Stimulated activated CD4-positive, alpha-beta T cell treated with anti-CD3 and anti-CD28 coated beads, Interleukin-1b, Interleukin-23, amount 100 ng/mL, for 4 hours (primary cell): Measurements from ENCODE around the gene TBCD.

Experiments used
- DNase-seq, 2 donors: peaks; one replicate each; pipeline ENCODE4 v3.0.0-alpha.2; 2020; ENCODE audit warnings: low read depth in 2 of 2

TBCD gene

GRCh38 chr17:82923366-82924113 is 171.7 kb downstream of the TBCD start:
- DNase-seq: no peak

- DNase-seq: no peak
Observed at GRCh38 chr17:82924214-82924613, 172.3 kb downstream of the TBCD start.

GRCh38 chr17:82924812-82925211 is 172.9 kb downstream of the TBCD start:
- no peak for DNase-seq

DNA sequence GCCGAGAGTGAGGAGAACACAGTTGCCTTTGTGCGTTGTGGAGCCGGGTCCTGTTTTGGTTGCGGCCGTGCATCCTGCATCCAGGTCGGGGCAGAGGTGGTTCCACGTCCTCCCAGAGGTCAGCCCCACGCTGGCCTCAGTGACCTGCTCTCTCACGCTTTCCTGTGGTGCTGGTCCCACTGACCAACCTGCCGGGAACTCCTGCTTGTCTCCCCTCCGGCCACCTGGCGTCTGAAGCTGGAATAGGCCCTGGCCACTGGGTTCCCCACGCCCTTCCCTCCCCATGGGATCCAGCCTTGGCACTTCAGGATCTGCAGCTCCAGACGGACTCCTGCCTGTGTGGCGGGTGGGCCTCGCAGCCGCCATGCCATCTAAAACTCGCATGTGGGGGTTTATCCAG is 173.5 kb downstream of the TBCD start:
- no peak for DNase-seq

GRCh38 chr17:82926081-82926480 is 174.2 kb downstream of the TBCD start:
- no peak for DNase-seq

- DNase-seq: no peak
Observed at GRCh38 chr17:82926716-82927115, 174.9 kb downstream of the TBCD start.

DNA sequence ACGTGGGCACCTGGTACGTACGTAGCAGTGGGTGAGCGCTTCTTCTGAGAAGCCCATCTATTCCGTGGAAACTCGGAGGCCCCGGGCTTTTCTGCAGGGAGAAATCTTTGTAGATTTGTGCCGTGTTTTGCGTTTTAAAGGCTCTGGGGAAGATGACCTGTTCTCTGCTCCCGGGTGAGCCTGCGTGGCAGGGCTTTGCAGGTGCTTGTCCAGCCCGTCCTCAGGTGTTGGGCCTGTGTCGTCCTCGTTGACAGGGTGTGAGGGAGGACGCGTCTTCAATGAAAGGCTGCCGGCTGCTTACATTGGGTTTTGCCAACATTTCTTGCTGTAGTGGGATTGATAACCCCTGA is 175.4 kb downstream of the TBCD start:
- no peak for DNase-seq

- DNase-seq: no peak
Observed at GRCh38 chr17:82927661-82928601, 176.1 kb downstream of the TBCD start.

- DNase-seq: no peak
Observed at GRCh38 chr17:82929011-82929622, 177.3 kb downstream of the TBCD start.

- no peak for DNase-seq
Observed at GRCh38 chr17:82929676-82930042, 177.8 kb downstream of the TBCD start.

DNA sequence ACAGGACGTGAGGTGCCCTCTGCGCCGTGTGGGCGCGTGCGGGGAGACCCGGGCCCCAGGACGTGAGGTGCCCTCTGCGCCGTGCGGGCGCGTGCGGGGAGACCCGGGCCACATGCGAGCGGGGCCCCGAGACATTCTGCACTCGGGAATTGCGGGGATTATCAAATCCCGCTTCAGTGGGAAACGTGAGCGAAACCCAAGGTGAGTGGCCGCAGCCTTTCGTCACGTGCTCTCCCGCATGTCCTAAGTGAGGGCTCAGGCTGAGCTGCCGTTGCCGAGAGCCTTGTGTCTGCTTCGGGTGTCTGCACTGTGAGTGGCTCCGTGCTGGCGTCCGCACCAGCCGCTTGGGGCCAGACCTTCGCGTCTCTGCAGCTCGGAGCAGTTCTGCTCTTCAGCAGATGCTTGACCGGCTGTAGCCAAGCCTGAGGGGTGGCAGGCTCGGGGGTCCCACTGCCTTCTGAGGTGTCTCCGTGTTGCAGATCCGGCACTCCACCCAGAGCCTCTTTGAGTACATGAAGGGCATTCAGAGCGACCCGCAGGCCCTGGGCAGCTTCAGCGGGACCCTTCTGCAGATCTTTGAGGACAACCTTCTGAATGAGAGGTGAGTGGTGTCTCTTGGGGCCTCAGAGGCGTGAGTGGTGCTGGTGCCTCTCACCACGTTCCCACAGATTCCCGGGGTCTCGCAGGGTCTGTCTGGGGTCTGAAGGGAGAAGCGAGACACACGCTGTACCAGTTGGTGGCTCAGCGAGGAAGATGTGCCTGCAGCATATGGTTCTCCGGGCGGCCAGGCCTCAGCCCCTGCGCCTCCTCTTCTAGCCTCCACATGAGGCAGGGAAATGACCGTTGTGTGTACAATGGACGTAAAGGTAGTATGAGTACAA is 178.4 kb downstream of the TBCD start:
- no peak for DNase-seq

- DNase-seq: no peak
Observed at GRCh38 chr17:82930924-82931698, 179.2 kb downstream of the TBCD start.

DNA sequence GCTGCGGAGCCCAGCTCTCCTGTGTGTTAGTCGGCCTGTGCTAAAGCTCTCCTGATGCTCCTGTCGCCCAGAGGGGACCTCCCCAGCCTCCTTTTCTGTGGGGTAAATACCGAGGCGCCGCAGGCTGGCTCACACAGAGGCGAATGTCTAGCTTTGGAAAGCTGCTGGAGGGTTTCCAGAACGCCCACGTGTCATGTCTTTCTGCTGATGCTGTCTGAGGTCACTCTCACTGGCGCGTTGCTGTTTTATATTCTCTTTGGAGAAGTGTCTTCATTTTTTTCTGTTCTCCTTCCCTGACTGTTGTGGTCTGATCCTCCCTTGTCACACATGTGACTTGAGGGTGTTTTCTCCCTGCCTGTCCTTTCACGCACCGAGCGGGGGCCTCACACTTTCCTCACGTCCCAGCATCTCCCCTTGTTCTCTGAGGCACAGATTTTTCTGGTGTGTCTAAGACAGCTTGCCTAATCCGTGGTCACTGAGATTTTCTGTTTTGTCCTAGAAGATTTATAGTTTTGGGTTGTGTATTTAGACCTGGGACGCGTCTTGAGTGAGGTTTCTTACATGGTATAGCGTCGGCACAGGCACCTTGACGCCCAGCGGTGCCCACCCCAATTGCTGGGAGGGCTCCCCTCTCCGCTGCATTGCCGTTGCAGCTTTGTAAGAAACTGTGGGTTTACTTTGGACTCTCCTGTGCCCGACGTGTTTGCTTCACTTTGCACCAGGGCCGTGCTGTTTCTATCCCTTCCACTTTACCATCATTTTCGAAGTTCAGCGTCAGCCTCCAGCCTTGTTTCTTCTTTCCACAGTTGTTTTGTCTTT is 180.0 kb downstream of the TBCD start:
- DNase-seq: no peak

GRCh38 chr17:82932518-82933310 is 180.8 kb downstream of the TBCD start:
- no peak for DNase-seq

- DNase-seq: no peak
Observed at GRCh38 chr17:82933911-82934310, 182.0 kb downstream of the TBCD start.

DNA sequence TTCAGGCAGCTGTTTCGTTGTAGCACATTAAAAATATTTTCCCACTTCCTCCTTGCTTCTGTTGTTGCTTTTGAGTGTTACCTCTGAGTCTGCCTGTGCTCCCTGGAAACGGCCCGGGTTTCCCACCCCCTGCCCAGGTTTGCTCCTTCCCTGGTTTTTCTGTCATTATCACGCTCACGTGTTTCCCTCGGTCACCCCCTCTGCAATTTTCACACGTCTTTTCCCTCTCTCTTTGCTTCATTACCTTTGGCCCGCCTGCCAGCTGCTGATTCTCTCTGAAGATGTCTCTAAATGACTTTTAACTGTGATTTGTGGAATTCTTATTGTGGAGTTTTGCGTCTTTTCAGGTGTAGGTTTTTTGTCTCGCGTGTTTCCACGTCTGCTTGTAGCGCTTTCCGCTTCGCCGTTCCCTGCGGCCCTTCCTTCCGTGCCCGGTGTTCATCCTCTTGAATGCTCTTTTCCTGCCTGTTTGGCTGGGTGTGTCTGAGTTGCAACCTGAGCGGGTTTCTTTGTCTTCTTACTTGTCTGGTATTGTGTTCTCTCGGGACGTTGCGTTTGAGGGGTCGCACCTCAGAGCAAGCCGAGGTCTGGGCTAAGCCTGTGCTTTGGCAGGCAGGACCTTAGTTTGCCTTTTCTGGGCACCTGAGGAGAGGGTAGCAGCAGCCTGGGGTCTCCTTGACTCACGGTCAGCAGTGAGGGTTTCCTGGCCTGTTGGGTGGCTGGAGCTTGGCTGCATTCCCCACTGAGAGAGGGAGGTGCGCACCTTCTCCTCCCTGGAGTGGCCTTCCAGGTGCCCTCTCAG is 184.3 kb downstream of the TBCD start:
- DNase-seq: no peak

- DNase-seq: no peak
Observed at GRCh38 chr17:82936768-82937171, 184.9 kb downstream of the TBCD start.
